Fibroblast of the aortic adventitia (primary cell): ENCODE results near the gene SYT1. TPM values are rescaled to one million over a fixed set of nuclear protein-coding genes. Genes with fewer than 3 reads are reported as not detected.

Experiments
- DNase-seq: peaks from one replicate; pipeline ENCODE4 v3.0.0-alpha.2; 2010; ENCODE audit warnings: low read depth
- H3K4me3 ChIP-seq: 2 replicates; pipeline ENCODE4 v1.5.1; 2011; ENCODE audit warnings: low read depth, mild to moderate bottlenecking, control low read depth, low read length, moderate library complexity
- CTCF ChIP-seq: IDR thresholded peaks from 2 replicates; pipeline ENCODE4 v1.5.1; 2011; ENCODE audit warnings: mild to moderate bottlenecking, low read length, control low read depth, inconsistent platforms; ENCODE audit not compliant: insufficient read depth
- total RNA-seq: library from RNA; depleted of rRNA; stranded (reverse); fragments of >200 nt; gene quantifications from 2 replicates; pipeline ENCODE4 v1.2.3, GENCODE V29; 2012; ENCODE audit warnings: low replicate concordance

Gene SYT1
- total RNA-seq, 1 donor, result 43.3 TPM

DNA sequence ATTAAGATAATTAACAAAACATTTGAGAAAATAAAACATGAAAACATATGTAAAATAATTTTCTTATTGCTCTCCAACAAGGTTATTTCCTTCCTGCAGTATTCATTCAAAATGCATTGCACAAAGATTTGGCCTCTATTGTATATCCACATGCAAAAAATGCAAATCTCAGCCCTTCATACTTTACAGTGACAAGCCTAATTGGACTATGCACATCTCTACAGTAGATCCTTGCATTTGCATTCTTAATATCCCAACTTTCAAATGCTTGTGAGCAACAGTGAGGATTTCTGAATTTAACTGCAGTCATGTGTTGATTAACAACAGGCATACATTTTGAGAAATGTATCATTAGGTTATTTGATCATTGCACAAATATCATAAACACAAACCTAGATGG lies 492.5 kb downstream of the SYT1 start:
- DNase-seq, result no peak
- TF ChIP-seq CTCF, result no peak

GRCh38 chr12:79358716-79359300 lies 494.2 kb downstream of the SYT1 start:
- no peak for TF ChIP-seq CTCF
- no peak overlapping the region for H3K4me3 ChIP-seq
- no peak for DNase-seq

More for the DNA sequence above, 492.5 kb downstream of the SYT1 start:
- H3K4me3 ChIP-seq, result no peak overlapping the region

DNA sequence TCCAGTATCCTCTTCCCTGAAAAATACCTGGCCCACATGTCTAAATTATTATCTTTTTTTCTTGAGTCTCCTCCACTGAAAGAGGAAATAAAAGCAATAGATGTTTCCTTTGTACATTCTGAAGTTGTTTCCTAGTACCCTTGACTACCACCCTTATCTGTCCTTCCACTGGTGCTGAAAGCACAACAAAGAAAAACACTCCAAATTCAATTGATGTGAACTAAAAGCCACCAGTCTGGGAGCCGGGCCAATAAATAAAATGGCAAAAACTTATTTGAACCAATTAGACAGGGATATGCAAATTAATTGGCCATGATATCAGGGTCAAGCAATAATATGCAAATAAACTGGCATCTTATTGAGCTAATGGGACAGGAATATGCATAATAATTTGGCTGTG lies 495.7 kb downstream of the SYT1 start:
- H3K4me3 ChIP-seq, result no peak overlapping the region
- no peak for DNase-seq
- TF ChIP-seq CTCF, result no peak

DNA sequence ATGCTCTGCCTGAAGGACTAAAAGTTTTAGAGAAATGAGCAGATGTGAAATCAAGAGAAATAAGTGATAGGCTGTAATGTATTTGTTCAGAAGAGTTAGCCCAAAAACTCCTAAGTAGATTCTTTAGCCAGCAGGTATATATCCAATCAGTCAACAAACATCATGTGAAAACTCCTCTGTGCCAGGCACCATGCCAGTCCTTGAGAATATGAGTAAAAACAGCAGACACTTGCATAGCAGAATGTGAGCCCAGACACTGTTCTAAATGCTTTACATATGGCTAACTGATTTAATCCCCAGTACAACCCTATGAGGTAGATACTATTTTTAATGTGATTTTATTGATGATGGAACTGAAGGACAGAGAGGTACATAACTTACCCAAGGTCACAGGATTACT lies 496.4 kb downstream of the SYT1 start:
- no peak for TF ChIP-seq CTCF
- H3K4me3 ChIP-seq, result no peak overlapping the region
- DNase-seq, result peak; percentile 14

DNA sequence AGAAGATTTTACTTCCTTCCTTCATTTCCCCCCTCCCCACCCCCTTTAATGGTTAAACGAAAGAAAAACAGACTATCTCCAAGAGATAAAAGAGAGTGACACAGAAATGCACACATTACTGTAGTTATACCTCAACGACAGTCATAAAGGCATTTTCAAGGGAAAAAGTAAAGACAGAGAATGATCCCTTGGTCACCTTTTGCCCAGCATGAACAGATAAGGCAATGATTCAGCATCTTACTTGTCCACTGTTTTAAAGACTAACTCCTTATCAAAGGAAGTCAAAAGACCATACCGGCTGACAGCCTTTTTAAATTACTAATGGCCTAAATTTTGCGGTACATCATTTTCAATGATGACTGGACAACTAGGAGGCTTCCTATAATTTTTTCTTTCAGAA lies 499.6 kb downstream of the SYT1 start:
- no peak overlapping the region for H3K4me3 ChIP-seq
- no peak for DNase-seq

GRCh38 chr12:79366374-79366773 lies 501.8 kb downstream of the SYT1 start:
- H3K4me3 ChIP-seq, result no peak overlapping the region
- TF ChIP-seq CTCF, result no peak
- DNase-seq, result no peak

More for the DNA sequence above, 499.6 kb downstream of the SYT1 start:
- TF ChIP-seq CTCF, result no peak

DNA sequence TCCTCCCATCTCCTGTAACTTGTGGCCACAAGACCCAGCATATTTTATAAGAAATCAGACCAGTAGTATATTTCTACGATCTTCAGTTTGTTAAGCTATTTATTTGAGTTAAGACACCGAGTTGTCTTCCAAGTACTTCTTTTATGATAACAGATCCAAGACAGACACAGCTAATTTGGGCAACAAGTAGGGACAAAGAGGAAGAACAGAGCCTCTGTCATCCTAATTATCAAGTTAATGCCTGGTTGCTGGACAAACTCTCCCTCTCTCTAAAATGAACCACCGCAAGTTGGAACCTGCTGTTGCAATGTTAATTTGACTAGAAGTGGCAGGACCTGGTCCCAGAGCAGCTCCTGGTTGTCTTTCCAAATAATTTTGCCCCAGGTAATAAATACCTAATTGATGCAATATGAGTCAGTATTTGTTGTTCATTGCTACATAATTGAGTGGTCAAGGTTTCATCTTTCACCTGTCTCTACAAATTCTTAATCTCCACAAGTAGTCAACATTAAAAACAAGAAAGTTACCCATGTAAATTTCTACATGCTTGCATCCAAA lies 502.5 kb downstream of the SYT1 start:
- no peak for DNase-seq
- no peak for TF ChIP-seq CTCF
- no peak overlapping the region for H3K4me3 ChIP-seq
